Mucosa of rectum (tissue), 2 donors: ENCODE data around the gene TMEM145.

Experiments
- H3K27ac ChIP-seq, 2 donors: one replicate each; pipeline ENCODE4 v1.7.0; 2013; ENCODE audit warnings: inconsistent platforms in 2 of 2, low read depth in 2 of 2, low read length in 2 of 2
- H3K27me3 ChIP-seq, 2 donors: one replicate each; pipeline ENCODE4 v1.7.0; 2013; ENCODE audit warnings: low read length in 2 of 2; ENCODE audit not compliant: control insufficient read depth in 2 of 2, insufficient read depth in 2 of 2
- H3K36me3 ChIP-seq, 2 donors: one replicate each; pipeline ENCODE4 v1.7.0; 2013; ENCODE audit warnings: low read length in 2 of 2; ENCODE audit not compliant: control insufficient read depth in 2 of 2, insufficient read depth in 2 of 2
- H3K4me1 ChIP-seq, 2 donors: one replicate each; pipeline ENCODE4 v1.7.0; 2013; ENCODE audit warnings: low read length in 2 of 2, mild to moderate bottlenecking in 1 of 2; ENCODE audit not compliant: control insufficient read depth in 2 of 2, insufficient read depth in 2 of 2
- H3K4me3 ChIP-seq, 2 donors: one replicate each; pipeline ENCODE4 v1.7.0; 2013; ENCODE audit warnings: low read length in 2 of 2
- H3K9ac ChIP-seq, 2 donors: one replicate each; pipeline ENCODE4 v1.7.0; 2013; ENCODE audit warnings: low read length in 2 of 2, low read depth in 1 of 2, mild to moderate bottlenecking in 1 of 2
- H3K9me3 ChIP-seq, 2 donors: one replicate each; pipeline ENCODE4 v1.7.0; 2013; ENCODE audit warnings: low read length in 2 of 2; ENCODE audit not compliant: control insufficient read depth in 2 of 2
- donor health status: healthy.
- donor health status: Normal muscosa, but diverticular disease.

Gene TMEM145

DNA sequence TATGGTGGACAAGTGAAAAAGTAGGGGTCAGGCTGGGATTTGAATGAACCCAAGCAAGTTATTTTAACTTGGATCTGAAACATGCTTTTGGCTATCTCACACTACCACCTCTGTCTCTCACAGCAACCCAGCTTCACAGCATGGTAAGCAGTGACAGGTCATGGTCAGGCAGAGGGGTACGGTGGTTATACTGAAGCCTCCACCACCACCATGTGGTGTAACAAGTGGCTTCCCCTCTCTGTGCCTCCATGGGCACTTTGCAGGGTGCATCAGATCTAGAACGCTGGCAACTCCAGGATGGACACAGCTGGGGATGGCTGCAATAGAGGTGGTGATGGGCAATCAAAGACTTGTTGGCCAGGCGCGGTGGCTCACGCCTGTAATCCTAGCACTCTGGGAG is 739 bp upstream of the TMEM145 start:
- H3K9me3 ChIP-seq = no peaks in the 10 kb centered on the region
- H3K9ac ChIP-seq = no peak overlapping the region
- H3K27me3 ChIP-seq = peaks cover 14 to 30% of the 10 kb centered on the region in 2 donors
- H3K27ac ChIP-seq = no peak overlapping the region
- H3K4me3 ChIP-seq = no peak overlapping the region
- H3K36me3 ChIP-seq = no peaks in the 10 kb centered on the region
- peaks cover 4 to 6% of the 10 kb centered on the region in 2 donors for H3K4me1 ChIP-seq

DNA sequence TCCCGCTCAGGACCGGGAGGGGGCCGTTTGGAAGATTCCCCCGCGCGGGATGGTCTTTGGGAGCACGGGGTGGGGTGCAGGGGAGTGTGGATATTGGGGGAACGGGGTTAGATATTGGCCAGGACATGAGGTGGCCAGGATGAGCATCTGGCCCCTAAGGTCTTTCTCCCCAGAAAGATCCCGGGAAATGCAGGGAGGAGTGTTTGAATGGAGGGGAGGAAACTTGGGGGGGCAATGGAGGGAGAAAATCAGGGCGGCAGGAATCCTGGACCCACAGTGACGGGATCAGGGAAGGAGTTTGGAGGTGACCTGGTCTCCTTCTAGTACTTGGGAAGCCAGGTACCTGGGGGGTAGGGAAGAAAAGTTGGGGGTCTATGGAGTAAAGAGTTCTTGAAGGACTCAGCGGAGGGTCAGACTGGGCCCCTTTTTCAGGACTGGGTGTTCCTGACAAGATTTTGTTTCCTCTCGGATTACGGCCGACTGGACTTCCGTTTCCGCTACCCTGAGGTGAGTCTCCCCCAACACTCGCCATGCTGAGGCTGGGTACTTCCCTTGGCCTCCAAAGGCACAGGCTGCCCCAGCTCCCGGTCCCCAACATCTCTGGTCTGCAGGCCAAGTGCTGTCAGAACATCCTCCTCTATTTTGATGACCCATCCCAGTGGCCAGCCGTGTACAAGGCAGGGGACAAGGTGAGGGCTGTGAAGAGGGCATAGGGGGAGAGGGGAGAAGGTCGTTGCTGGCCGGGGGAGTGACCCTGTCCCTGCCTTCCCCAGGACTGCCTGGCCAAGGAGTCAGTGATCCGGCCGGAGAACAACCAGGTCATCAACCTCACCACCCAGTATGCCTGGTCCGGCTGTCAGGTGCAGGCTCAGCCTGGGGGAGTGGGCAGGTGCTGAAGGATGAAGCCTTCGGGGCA is 989 bp downstream of the TMEM145 start:
- peaks cover 14 to 30% of the 10 kb centered on the region in 2 donors for H3K27me3 ChIP-seq
- H3K4me3 ChIP-seq = no peak overlapping the region
- peaks cover 4 to 6% of the 10 kb centered on the region in 2 donors for H3K4me1 ChIP-seq
- H3K9me3 ChIP-seq = no peaks in the 10 kb centered on the region
- no peak overlapping the region for H3K9ac ChIP-seq
- H3K27ac ChIP-seq = no peak overlapping the region
- H3K36me3 ChIP-seq = no peaks in the 10 kb centered on the region

DNA sequence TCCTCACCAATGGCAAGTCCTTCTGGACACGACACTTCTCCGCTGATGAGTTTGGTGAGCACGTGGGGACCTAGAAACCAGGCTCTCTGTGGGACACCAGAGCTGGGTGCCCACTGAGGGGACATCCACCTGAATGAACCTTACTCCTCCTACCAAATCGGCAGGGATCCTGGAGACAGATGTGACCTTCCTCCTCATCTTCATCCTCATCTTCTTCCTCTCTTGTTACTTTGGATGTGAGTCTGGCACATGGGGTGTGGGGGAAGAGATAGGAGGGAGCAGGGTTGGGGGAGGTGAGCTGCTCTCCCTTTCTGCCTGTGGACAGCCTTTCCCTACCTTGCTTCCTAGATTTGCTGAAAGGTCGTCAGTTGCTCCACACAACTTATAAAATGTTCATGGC is 1.9 kb downstream of the TMEM145 start:
- peaks cover 4 to 6% of the 10 kb centered on the region in 2 donors for H3K4me1 ChIP-seq
- H3K27ac ChIP-seq = no peak overlapping the region
- H3K9me3 ChIP-seq = no peaks in the 10 kb centered on the region
- no peaks in the 10 kb centered on the region for H3K36me3 ChIP-seq
- H3K9ac ChIP-seq = no peak overlapping the region
- H3K4me3 ChIP-seq = no peak overlapping the region
- peaks cover 14 to 29% of the 10 kb centered on the region in 2 donors for H3K27me3 ChIP-seq

DNA sequence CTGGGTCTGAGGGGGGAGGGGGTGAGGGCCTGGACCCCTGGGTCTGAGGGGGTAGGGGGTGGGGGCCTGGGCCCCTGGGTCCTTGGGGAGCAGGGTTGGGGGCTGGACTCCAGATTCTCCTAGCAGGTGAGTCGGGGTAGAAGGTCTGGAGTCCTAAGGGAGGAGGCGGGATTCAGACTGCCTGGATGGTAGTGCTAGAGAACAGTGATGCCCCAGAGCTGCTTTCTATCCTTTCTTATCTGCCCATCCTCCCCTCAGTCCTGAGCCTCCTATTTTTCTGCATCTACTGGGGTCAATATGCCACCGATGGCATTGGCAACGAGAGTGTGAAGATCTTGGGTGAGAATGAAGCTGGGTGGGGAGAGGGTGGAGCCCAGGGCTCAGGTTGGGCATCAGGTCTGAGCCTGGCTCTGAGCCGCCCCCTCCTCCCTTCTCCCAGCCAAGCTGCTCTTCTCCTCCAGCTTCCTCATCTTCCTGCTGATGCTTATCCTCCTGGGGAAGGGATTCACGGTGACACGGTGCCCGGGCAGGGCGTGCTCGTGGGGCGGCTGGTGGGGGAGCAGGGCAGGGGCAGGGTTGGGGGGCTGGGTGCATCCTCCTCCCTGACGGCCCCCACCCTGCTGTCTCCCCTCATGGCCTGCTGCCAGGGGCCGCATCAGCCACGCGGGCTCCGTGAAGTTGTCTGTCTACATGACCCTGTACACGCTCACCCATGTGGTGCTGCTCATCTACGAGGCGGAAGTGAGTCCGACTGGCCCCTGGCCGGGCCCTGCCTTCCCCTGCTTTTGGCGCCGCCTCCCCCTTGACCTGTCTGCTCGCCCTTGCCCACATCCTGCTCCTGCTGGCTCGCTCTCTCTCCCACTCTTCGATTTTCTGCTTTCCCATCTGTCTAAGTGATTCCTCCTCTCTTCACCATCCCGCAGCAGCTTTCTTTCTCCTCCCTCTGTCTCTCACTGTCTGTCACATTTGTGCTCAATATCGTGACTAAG is 3.4 kb downstream of the TMEM145 start:
- Histone ChIP-seq H3K36me3 (no peaks in the 10 kb centered on the region), H3K4me3 (peak overlapping the region in 1 of 2 donors; percentile 30), H3K27ac (no peak overlapping the region), H3K9ac (no peak overlapping the region), H3K4me1 (peaks cover 4 to 6% of the 10 kb centered on the region in 2 donors), H3K9me3 (no peaks in the 10 kb centered on the region), H3K27me3 (peaks cover 14 to 29% of the 10 kb centered on the region in 2 donors)

DNA sequence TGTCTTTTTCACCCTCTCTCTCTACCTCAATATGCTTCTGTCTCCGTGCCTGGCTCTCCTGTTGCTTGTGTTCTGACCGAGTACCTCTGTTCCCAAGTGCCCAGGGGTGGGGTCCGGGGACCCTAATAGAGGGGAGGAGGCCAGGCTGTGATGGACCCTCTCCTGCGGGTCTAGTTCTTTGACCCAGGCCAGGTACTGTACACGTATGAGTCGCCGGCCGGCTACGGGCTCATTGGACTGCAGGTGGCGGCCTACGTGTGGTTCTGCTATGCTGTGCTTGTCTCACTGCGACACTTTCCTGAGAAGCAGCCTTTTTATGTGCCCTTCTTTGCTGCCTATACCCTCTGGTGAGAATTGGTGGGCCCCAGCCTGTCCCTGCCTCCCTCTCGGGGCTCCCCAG is 4.4 kb downstream of the TMEM145 start:
- H3K9me3 ChIP-seq = no peaks in the 10 kb centered on the region
- H3K4me1 ChIP-seq = peaks cover 4 to 6% of the 10 kb centered on the region in 2 donors
- H3K36me3 ChIP-seq = no peaks in the 10 kb centered on the region
- H3K27me3 ChIP-seq = peaks cover 15 to 24% of the 10 kb centered on the region in 2 donors
- no peak overlapping the region for H3K4me3 ChIP-seq
- H3K9ac ChIP-seq = no peak overlapping the region
- no peak overlapping the region for H3K27ac ChIP-seq

DNA sequence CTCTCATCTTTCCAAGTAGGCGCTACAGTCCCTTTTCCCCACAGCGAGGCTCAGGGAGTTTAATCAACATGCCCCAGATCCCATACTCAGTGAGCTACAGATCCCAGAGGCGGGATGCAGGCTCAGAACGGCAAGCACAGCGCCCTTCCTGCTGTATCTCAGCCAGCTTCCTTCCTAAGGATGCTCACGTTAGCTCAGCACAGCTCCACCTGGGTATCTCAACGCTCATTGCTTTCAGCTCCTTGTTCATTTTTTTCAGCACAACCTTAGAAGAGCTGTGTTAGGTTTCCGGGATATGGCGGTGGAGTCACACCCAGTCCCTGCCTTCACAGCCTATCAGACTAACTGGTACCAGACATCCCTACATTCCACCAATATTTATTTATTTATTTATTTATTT is 9.2 kb downstream of the TMEM145 start:
- no peaks in the 10 kb centered on the region for H3K36me3 ChIP-seq
- H3K27ac ChIP-seq = no peak overlapping the region
- H3K27me3 ChIP-seq = peaks cover 10 to 18% of the 10 kb centered on the region in 2 donors

DNA sequence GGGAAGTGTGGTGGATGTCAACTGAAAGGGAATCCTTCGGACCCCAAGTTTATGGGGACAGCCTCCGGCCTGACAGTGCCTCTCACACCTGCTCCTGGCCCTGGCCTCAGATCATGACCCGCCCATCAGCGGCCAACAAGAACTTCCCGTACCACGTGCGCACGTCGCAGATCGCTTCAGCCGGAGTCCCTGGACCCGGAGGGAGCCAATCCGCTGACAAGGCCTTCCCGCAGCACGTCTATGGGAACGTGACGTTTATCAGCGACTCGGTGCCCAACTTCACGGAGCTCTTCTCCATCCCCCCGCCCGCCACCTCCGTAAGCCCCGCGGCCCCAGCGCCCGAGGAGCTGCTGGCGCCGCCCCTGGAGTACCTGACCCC is 10.4 kb downstream of the TMEM145 start:
- Histone ChIP-seq H3K27ac (no peak overlapping the region), H3K36me3 (no peaks in the 10 kb centered on the region), H3K9ac (no peak overlapping the region), H3K4me1 (peaks cover 10 to 13% of the 10 kb centered on the region in 2 donors), H3K4me3 (no peak overlapping the region), H3K9me3 (no peaks in the 10 kb centered on the region), H3K27me3 (peaks cover 10 to 18% of the 10 kb centered on the region in 2 donors)

More for the DNA sequence above, 9.2 kb downstream of the TMEM145 start:
- Histone ChIP-seq H3K4me3 (no peak overlapping the region), H3K4me1 (peaks cover 10 to 13% of the 10 kb centered on the region in 2 donors), H3K9ac (no peak overlapping the region), H3K9me3 (no peaks in the 10 kb centered on the region)

DNA sequence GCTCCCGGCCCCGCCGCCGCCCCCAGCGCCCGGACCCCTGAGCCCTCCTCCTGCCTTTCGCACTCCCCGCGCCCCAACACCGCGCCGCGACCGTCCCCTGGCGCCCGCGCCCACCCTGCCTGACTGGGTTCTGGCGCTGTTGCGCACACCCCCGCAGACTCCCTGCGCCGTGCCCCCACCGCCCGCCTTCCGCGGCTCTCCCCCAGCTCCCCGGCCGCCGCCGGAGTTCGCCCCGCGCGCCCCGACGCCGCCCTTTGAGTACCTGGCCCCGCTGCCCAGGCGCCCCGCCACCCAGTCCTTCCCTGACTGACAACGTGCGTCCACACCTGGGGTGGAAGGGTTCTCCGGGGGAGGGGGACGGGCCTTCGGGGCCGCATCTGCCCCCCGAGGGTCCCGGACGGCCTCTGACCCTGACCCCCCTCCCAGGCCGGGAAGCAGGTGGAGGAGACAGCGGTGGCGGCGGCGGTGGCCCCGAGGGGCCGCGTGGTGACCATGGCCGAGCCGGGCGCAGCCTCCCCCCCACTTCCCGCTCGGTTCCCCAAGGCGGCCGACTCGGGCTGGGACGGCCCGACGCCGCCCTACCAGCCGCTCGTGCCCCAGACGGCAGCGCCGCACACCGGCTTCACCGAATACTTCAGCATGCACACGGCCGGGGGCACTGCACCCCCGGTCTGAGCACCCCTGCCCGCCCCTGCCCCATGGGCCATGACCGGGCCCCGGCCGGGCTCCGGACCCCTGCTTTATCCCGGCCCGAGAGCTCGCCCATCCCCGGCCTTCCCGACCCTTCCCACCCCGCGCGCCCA is 10.9 kb downstream of the TMEM145 start:
- H3K9ac ChIP-seq = no peak overlapping the region
- H3K27ac ChIP-seq = no peak overlapping the region
- peaks cover 10 to 18% of the 10 kb centered on the region in 2 donors for H3K27me3 ChIP-seq

DNA sequence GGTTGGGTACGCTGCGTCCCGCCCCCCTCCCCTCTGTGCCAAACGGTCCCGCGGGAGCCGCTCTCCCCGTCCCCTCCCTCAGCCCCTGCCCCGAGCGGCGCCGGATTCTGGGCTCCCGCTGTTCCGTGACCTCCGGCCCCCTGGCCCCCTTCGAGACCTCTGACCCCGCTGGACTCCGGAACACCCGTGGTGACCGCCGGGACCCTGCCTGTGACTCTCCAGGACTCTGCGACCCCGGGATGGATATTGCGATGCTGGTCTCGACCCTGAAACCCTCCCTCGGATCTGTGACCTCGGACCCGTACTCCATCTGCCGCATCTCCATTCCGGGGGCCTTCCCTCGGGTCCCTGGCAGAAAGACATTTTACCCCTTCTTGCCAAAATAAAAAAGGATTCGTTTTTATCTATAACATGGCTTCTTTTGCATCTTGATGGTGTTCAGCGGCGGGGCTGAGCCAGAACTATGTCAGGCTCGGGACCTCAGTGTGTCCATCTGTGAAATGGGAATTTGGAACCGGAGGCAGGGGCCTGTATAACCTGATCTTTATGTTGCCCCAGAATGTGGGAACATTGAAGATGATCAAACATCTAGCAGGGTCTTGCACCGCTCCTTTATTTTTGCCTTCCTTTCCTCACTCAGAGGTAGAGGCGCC is 11.7 kb downstream of the TMEM145 start:
- Histone ChIP-seq H3K9ac (peak overlapping the region; percentile 16 to 32), H3K27ac (no peak overlapping the region), H3K9me3 (no peaks in the 10 kb centered on the region), H3K4me1 (peaks cover 10 to 13% of the 10 kb centered on the region in 2 donors), H3K4me3 (peak overlapping the region; percentile 28 to 65), H3K27me3 (peaks cover 10 to 18% of the 10 kb centered on the region in 2 donors), H3K36me3 (no peaks in the 10 kb centered on the region)

More for the DNA sequence above, 10.9 kb downstream of the TMEM145 start:
- Histone ChIP-seq H3K4me1 (peaks cover 10 to 13% of the 10 kb centered on the region in 2 donors), H3K36me3 (no peaks in the 10 kb centered on the region), H3K9me3 (no peaks in the 10 kb centered on the region), H3K4me3 (no peak overlapping the region)
